ENCODE data around the gene OR52H1.
A peak's percentile ranks its signal among the peaks of the same experiment; 100 is the strongest.

DNA sequence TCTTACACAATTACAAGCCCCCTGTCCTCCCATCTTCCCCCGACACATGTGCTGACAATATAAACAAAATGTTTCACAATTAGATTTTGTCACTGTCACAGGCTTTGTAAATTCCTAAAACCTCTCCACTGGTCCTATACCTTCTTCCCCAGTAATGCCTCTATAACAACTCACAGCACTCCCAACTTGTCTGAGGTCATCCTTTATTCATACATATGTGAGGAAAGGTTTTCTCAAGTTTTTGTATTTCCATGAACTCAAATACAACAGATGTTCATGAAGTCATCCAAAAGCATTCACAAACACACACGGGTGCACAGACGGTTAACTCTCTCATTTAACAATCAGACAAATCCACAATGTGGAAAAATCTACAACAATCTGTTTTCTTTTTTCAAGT lies 1.9 kb downstream of the OR52H1 start:
- TF ChIP-seq, protein P1, sequence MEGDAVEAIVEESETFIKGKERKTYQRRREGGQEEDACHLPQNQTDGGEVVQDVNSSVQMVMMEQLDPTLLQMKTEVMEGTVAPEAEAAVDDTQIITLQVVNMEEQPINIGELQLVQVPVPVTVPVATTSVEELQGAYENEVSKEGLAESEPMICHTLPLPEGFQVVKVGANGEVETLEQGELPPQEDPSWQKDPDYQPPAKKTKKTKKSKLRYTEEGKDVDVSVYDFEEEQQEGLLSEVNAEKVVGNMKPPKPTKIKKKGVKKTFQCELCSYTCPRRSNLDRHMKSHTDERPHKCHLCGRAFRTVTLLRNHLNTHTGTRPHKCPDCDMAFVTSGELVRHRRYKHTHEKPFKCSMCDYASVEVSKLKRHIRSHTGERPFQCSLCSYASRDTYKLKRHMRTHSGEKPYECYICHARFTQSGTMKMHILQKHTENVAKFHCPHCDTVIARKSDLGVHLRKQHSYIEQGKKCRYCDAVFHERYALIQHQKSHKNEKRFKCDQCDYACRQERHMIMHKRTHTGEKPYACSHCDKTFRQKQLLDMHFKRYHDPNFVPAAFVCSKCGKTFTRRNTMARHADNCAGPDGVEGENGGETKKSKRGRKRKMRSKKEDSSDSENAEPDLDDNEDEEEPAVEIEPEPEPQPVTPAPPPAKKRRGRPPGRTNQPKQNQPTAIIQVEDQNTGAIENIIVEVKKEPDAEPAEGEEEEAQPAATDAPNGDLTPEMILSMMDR (conservative IDR thresholded peaks at IDR 0.05; ENCODE audit: low read depth, low read length) = no peak
- TF ChIP-seq POLR2A (IDR thresholded peaks at IDR 0.05; ENCODE audit: low read depth, low read length) (no peak), CHD1 (IDR thresholded peaks at IDR 0.05; ENCODE audit: low read depth, low read length) (no peak), CEBPB (IDR thresholded peaks at IDR 0.05; ENCODE audit: low read depth, low read length) (peak; percentile 49), RFX5 (IDR thresholded peaks at IDR 0.05; ENCODE audit: low read depth, low read length) (no peak), RCOR1 (IDR thresholded peaks at IDR 0.05; ENCODE audit: insufficient replicate concordance, low read length) (no peak)
- TF ChIP-seq, protein P2, sequence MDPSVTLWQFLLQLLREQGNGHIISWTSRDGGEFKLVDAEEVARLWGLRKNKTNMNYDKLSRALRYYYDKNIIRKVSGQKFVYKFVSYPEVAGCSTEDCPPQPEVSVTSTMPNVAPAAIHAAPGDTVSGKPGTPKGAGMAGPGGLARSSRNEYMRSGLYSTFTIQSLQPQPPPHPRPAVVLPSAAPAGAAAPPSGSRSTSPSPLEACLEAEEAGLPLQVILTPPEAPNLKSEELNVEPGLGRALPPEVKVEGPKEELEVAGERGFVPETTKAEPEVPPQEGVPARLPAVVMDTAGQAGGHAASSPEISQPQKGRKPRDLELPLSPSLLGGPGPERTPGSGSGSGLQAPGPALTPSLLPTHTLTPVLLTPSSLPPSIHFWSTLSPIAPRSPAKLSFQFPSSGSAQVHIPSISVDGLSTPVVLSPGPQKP (IDR thresholded peaks at IDR 0.05; ENCODE audit: borderline replicate concordance, low read depth, low read length) = no peak

Data from IMR-90 (cell line).